Left ventricle myocardium superior (tissue), 1 donor: Measurements from ENCODE around the gene LARGE1. TPM values are rescaled to one million over a fixed set of nuclear protein-coding genes. Genes with fewer than 3 reads are reported as not detected.

Experiments used
- ATAC-seq: fragments of 200-7000 bp; cut with Tn5 transposase; one replicate; pipeline ENCODE4 v1.9.1; 2020; ENCODE audit warnings: mild to moderate bottlenecking, moderate library complexity
- DNase-seq: peaks from one replicate; pipeline ENCODE4 v3.0.0-alpha.2; 2020
- intact Hi-C: fragments of 100-400 bp; cut with micrococcal nuclease; formaldehyde crosslinking; loops from one replicate; pipeline ENCODE4 v1.11.0; 2022
- total RNA-seq: library from RNA; stranded (reverse); fragmentation: NEBNext Ultra II Directional; extraction: Animal tissue kit (Norgen Biotek cat#: 25700); gene quantifications from one replicate; pipeline ENCODE4 v1.2.1, GENCODE V29; 2021
- donor health status: DM: no; HTN: yes; CAD: no; lungs with severe emphysema.

Gene LARGE1
- total RNA-seq, 1 donor from 2014 or later = 147 TPM

DNA sequence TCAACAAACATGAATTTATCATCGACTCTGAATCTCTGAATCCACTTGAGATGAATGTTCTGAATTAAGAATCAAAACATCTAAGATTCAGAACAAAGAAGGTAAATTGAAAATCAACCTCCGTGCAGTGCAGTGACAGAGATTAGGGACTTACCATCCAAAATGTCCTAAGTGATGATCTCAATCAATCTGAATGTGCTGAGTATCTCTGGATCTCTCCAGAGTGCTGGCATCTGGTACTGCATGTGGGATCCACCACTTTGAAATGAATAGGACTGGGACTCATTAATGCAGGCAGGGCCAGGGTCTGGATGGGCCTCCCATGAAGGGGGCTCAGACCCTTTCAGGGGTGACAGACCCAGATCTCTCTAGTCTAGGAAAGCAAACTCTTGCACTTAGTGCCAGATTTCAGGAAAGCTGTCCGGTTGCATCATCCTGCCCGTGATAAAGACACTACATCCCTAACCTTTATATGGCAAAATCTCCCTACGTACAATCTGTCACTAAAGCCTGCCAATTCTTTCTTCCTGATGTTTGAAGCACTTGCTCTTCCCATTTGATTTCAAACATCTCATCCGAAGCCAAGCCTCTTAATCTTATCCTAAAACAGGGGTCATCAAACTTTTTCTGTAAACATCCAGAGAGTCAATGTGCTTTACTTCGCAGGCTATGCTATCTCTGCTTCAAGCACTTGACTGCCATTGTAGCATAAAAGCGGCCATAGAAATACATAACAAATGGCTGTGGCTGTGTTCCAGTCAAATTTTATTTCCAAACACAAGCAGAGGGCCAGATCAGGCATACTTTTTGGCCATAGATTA lies 263.3 kb downstream of the LARGE1 start:
- peak; percentile 35 for ATAC-seq
- DNase-seq = no peak
- intact Hi-C loops = no loop called here

DNA sequence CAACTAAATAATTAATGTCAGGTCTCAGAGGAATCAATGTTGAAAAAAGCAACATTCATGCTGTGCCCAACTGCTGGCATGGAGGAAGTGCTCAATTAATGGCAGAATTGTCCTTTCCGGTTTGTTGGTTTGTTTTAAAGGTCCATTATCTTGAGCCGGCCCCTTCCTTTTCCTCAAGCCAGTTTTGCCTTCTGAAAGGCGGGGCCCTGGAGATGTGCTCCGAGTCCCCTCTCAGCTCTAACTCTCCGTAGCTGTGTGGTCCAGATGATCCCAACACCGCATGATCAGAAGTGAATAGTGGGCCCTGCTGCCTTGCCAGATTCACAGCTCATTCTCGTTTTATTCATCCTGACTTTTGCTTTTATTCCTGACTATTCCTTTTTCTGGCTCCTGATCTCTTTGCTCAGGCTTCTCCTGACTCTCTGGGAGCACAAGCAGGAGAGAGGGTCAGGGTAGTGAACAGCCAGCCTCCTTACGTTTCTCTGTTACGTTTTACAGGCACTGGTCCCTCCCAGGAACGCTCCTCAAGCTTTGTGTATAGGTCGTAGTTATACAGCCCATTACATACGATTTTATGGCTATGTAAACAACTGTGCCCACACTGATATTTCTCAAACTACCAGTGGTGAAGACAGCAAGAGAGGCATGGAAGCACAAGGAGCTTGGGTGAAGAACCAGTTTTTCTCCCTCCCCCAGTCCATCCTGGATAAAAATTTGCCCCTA lies 265.9 kb downstream of the LARGE1 start:
- ATAC-seq = no peak
- DNase-seq = no peak
- intact Hi-C loops = no loop called here

DNA sequence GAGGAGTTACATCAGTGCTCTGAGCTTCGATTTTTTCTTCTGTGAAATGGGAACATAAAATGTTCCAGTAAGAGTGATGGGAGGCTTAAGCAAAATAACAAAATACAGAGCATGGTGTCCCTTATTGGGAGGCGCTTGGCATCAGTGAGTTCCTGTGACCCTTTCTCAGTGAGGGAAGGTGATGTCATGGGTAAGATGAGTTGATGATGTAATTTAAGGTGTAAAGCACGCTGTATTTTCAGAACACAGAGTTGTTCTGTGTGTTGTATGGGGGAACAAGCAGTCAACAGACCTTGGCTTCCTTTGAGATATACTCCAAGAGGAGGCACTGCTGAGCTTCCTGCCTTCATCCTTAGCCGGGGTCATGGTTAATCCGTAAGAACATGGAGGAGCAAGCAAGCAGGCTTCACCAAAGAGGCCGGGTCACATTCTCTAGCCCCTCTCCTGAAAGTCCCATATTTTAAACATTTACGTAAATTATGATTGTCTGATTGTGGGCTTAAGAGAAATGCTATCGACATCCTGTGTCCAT lies 266.7 kb downstream of the LARGE1 start:
- intact Hi-C loops = no loop called here

DNA sequence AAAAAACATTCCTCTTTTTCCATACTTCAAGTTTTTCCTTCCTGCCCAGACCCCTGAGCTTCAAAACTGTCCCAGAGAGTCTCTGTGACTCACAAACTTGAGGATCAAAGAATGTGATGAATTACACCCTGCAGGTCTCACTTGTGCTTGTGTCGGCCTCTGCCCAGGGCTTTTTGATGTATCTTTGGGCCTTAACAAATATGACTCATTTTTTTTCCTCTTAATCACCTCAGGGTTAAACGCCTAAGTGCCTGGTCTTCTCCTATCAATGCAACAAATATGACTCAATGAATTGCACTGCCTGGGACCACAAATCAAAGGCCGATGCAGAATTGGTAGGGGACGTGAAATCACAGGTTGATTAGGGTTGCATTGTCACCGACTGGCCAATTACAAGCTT lies 267.7 kb downstream of the LARGE1 start:
- intact Hi-C loops = no loop called here
- DNase-seq (no peak), ATAC-seq (no peak)

More for the DNA sequence above, 266.7 kb downstream of the LARGE1 start:
- DNase-seq = no peak
- no peak for ATAC-seq

DNA sequence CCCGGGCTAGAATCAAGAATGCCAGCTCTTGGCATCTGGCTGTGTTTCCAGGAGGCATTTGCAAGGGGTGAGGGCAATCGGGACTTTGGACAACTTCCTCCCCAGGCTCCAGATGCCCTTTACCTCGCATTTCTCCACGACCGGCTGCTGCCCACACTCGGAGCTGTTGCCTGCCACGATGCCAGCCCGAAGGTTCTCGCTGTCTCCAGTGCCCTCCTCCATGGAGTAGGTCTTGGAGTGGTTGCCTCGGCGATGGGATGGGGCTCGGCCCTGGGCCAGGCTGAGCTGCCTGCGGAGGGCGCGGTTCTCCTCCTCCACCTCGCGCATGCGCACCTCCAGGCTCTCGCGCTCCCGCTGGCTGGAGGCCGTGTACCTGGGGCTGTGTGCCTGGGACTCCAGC lies 270.0 kb downstream of the LARGE1 start:
- ATAC-seq (peak; percentile 36), DNase-seq (no peak)
- intact Hi-C loops = no loop called here

DNA sequence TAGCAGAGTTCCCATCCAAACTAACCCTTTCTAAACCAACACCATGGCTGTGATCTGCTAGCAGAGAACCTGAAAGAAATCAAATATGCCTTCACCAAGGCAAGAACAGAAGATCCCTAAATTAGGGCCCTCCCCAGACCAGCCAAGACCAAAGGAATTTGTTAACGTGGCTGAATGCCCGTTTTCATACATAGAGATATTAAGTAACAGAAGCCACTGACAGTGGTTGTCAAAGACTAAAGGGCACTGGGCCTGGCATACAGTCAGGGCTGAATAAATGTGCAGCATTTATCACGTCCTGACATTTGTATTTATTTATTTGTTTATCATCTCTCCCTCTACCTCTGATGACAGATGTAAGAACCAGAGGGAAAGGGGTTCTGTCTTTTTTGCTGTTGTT lies 271.8 kb downstream of the LARGE1 start:
- no peak for DNase-seq
- intact Hi-C loops = no loop called here
- ATAC-seq = peak; percentile 75

DNA sequence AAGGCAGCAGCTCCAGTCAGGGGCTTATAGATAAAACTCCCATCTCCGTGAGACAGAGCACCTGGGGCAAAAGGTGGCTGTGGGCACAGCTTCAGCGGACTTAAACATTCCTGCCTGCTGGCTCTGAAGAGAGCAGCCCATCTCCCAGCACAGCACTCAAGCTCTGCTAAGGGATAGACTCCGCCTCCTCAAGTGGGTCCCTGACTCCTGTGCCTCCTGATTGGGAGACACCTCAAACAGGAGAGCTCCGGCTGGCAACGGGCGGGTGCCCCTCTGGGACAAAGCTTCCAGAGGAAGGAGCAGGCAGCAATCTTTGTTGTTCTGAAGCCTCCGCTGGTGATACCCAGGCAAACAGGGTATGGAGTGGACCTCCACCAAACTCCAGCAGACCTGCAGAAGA lies 279.4 kb downstream of the LARGE1 start:
- DNase-seq = no peak
- intact Hi-C loops = no loop called here
- peak; percentile 13 for ATAC-seq

DNA sequence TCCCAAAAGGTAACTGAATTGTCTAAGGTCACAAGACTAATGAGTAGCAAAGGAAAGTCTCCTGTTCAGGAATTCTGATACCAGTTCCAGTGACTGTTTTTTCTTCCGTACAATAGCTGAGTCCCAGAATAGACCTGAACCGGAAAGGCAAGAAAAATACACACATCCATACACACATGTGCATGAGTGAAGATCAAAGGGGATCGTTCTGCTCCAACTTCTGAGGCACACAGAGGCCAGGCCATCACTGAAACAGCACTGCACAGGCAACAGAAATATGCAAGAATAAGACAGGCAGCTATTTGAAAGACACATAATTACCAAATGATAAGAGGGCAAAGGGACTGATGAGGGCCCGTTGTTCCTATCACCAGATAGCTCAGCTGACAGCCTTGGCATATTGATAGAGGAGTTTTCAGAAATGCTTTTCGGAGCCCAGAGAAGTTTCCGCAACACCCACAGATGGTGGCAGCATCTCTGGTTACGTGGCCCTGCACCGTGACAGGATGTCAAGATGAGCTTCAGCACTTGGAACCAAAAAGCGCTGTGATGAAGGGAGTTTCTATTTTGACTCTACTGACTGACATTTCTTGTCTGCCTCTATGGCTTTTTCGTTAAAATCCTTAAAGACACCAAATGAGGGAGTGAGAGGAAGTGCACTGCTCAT lies 280.6 kb downstream of the LARGE1 start:
- intact Hi-C loops = no loop called here
- DNase-seq (no peak), ATAC-seq (peak; percentile 87)

DNA sequence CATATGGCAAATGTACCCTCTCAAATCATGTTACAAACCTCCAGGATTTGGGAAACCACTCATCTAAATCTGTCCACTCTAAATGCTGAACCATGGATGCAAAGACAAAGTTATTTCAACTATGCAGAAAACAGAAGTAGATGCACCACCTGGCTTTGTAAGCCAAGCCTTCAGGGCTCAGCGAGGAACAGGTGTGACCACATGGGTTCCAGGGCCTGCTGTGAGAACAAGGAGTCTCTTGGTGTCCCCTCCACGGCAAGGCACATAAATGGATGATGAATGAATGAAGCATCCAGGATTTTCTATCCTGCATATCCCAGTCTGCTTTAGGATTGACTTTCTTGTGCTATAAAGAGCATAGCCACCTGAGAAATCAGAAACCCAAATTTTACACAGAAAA lies 284.5 kb downstream of the LARGE1 start:
- ATAC-seq = no peak
- intact Hi-C loops = no loop called here
- no peak for DNase-seq

DNA sequence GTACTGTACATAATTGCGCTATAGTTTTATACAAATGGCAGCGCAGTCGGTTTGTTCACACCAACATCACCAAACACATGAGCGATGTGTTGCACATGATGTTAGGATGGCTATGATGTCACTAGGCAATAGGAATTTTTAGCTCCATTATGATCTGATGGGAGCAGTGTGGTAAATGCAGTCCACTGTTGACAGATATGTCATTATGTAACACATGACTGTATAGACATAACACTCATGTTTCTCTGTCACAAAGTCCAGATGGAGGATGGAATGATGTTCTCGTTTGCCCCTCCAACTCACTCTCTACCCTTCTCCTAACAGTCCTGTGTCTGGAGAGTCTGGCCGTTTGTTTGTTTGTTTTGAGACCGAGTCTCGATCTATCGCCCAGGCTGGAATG lies 288.5 kb downstream of the LARGE1 start:
- intact Hi-C loops = no loop called here
- DNase-seq = no peak
- ATAC-seq = no peak

DNA sequence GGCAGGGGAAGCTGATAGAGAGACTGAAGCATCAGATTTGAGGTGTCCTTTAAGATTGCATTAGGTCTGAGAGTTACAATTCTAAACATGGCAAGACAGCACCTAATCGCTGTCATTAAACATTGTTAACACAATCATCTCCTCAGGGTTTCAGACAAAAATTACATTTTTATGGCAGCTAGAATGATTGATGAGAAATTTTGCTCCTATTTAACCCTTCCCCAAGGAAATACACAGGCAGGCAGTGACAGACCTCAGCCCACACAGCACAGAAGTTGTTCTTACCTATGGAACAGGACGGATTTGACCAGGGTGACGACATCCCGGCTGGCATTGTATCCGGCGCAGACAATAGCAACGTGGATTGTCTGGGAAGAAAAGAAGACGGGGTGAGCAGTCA lies 294.3 kb downstream of the LARGE1 start:
- intact Hi-C loops = no loop called here
- no peak for ATAC-seq

DNA sequence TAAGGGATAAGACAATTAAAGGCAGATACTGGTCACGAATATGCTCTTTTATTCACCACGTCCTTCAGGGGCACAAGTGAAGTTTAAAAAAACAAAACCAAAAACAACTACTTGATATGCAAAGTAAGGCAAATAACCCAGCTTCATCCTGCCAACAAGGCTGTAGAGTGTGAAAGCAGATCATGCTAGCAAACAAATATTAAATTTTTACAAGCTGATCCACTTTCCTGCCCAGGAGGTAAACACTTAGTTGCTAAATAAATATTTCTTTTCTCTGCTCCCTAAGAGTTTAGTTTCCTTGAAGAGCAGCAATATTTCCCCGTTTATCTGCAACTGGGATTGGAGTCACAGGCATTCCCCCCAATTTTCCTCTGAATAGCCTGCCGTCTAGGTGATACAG lies 300.2 kb downstream of the LARGE1 start:
- ATAC-seq = no peak
- intact Hi-C loops = no loop called here
- DNase-seq = no peak

More for the DNA sequence above, 294.3 kb downstream of the LARGE1 start:
- DNase-seq = no peak

DNA sequence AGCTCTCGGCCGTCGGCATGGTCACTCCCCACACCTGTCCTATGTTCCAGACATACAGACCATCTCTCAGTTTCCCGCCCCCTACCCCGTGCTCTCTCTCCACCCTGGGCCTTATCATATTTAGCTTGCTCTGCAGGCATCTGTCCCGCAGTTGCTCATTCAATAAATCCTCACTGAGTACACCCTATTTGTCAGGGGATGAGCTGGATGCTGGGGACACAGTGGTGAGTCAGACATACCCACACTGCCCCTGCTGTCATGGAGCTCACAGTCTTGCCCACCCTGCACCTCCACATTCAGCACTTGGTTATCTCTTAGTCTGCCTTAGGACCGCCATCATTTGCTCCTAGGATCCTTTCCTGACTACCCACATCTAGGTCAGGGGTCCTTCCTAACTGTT lies 313.8 kb downstream of the LARGE1 start:
- intact Hi-C loops = no loop called here
- DNase-seq (no peak), ATAC-seq (peak; percentile 27)

DNA sequence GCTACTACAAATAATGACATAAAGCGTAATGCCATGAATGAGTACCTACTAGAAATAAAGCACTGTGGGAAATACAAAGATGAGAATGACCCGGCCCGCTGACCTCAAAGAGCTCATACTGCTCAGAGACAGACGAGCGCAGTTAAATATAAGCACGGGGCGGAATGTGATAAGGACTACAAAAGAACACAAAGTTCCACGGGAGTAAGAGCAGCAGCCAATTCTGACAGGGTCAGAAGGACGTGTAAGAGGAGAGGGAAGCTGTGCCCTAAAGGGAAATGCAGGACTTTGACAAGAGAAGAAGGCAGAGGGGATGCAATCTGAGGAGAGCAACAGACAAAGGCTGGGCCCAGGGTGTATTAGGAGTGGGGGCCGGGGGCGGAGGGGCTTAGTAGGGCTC lies 314.6 kb downstream of the LARGE1 start:
- intact Hi-C loops = no loop called here
- DNase-seq = peak; percentile 61
- ATAC-seq = peak; percentile 94

DNA sequence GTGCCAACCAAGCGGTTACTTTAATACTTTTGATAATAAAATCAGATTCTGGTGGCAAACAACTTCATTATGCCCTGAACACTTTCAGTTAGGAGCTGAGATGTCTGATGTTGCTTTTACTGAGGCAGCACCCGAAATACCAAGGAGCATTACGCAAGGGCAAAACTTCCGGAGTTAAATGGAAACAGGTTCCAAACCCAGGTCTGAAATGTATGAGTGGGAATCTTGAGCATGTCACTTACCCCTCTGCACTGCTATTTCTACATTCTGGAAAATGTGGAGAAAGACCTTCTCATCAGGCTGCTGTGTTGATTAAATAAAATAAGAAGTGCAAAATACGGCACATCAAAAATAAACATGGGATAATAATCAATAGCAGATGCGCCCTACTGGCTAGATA lies 315.1 kb downstream of the LARGE1 start:
- no peak for ATAC-seq
- no peak for DNase-seq
- intact Hi-C loops = no loop called here

DNA sequence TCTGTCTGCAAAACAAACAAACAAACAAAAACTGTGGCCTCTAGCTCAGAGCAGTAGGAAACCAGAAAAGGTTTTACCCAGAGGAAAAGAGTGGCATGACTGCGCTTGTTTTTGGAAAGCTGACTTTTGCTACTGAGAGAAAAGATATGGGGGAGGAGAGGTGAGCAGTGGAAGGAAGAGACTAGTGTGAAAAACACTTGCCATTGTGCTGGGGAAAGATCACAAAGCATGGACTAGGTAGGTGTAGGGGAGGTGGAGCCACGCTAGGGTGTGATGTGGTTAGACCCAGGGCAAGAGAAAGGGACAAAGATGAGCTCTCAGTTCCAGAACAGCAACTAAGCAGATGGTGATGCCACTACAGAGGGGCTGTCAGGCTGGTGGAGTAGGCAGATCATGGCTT lies 319.2 kb downstream of the LARGE1 start:
- ATAC-seq = no peak
- intact Hi-C loops = no loop called here
- DNase-seq = no peak

DNA sequence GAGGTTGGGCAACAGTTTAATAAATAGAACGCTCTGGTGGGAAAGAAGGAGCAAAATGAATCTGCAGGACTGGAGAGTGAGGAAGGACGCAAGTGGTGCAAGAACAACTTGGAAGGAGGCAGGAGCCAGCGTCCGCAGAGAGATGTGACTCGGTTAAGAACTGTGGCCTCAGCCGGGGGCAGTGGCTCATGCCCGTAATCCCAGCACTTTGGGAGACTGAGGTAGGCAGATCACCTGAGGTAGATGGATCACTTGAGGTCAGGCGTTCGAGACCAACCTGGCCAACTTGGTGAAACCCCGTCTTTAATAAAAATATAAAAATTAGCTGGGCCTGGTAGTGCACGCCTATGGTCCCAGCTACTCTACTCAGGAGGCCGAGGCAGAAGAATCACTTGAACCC lies 319.7 kb downstream of the LARGE1 start:
- ATAC-seq = no peak
- intact Hi-C loops = no loop called here
- no peak for DNase-seq

DNA sequence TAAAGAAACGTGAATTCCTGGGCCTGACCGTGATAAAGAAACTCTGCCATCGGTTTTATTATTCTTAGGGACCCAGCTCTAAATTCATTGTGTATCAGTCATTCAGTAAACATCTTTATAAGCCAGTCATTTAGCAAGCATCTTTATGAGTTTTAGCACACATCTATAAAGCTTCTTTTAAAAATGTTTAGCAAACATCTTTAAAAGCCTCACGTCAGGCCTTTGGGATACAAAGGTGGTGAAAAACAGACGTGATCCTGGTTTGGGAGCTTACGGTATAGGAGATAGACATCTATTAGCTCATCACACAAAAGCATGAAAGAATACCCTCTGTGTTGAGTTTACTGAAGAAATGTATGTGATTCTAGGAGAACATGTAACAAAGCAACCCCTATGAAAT lies 320.2 kb downstream of the LARGE1 start:
- DNase-seq = no peak
- no peak for ATAC-seq
- intact Hi-C loops = no loop called here

DNA sequence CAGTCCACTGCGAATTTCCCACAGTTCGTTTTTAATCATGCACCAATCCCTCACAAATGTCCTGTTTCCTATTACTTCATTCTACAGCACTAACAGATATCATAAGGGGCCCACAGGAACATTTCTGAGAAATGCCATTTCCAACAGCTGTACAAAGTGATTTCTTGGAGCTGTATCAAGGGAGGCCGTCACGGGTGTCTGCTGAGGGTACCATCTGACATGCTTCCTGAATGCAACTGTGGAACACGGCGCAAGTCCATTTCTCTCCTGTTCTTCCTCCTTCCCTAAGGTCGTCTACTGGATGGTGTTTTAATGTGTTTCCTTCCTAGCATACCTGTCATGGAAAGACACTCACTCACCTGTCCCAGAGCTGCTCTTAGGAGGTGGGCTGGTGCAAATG lies 320.7 kb downstream of the LARGE1 start:
- intact Hi-C loops = no loop called here
- ATAC-seq = peak; percentile 25
- no peak for DNase-seq

DNA sequence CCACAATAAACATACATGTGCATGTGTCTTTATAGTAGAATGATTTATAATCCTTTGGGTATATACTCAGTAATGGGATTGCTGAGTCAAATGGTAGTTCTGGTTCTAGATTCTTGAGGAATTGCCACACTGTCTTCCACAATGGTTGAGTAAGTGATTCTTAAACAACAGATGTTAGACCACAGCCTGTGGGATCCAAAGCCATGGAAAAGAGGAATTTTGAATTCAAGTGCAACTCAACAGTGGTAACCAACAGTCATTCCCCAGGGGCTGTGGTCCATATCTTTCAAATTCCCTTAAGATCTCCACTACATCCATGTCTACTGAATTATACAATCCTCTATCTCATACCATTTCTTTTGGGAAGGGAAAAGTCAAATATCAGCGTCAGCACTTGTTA lies 321.5 kb downstream of the LARGE1 start:
- ATAC-seq = no peak
- intact Hi-C loops = no loop called here
- no peak for DNase-seq
